K562 treated with DMSO at 1 percent for 24 hours (cell line): ENCODE data around the gene ZAR1L. TPM values are rescaled to one million over a fixed set of nuclear protein-coding genes. Genes with fewer than 3 reads are reported as not detected.

Experiments used
- total RNA-seq: library from RNA; unstranded; fragments of 300-600 nt; gene quantifications from 2 replicates; pipeline ENCODE4 v1.2.3, GENCODE V29; 2022; ENCODE audit warnings: low read depth; ENCODE audit not compliant: insufficient read depth

The ZAR1L gene
- total RNA-seq = not detected in 2 replicates

GRCh38 chr13:32315238-32316027 lies at the start of gene ZAR1L, which contains the start of gene BRCA2:
Gene ZAR1L, minus strand, starts transcription at chr13:32315363. Its CDS starts 3,438 bp downstream, at chr13:32311925.
Gene BRCA2, plus strand, starts transcription at chr13:32315508. Its CDS starts 953 bp downstream, at chr13:32316461.

Other genes with a start within 250 kb of the ZAR1L start
- gene BRCA2, start 145 bp upstream of the ZAR1L start, total RNA-seq = 2.6 and 3.9 TPM in 2 replicates
- not detected in 2 replicates for gene N4BP2L1, start 112.8 kb upstream of the ZAR1L start, total RNA-seq
- gene N4BP2L2, start 223.4 kb upstream of the ZAR1L start, total RNA-seq = 13.9 and 14.8 TPM in 2 replicates